Measurements from ENCODE around the gene ZFYVE19.

ZFYVE19 gene, protein sequence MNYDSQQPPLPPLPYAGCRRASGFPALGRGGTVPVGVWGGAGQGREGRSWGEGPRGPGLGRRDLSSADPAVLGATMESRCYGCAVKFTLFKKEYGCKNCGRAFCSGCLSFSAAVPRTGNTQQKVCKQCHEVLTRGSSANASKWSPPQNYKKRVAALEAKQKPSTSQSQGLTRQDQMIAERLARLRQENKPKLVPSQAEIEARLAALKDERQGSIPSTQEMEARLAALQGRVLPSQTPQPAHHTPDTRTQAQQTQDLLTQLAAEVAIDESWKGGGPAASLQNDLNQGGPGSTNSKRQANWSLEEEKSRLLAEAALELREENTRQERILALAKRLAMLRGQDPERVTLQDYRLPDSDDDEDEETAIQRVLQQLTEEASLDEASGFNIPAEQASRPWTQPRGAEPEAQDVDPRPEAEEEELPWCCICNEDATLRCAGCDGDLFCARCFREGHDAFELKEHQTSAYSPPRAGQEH

GRCh38 chr15:40807028-40807887 lies at the start of gene ZFYVE19, which contains the start of gene DNAJC17:
TSS of gene ZFYVE19 (plus strand) at chr15:40807089. CDS start at chr15:40807590, 501 bp downstream.
TSS of gene DNAJC17 (minus strand) at chr15:40807473. CDS start at chr15:40807446, 27 bp downstream.
- peak; percentile 86 for DNase-seq (ENCODE audit: low read depth)

- DNase-seq (ENCODE audit: low read depth), result no peak
Observed at GRCh38 chr15:40759961-40760360, 46.9 kb upstream of the ZFYVE19 start.

- peak; percentile 15 for DNase-seq (ENCODE audit: low read depth)
Observed at GRCh38 chr15:40762919-40763800, 43.7 kb upstream of the ZFYVE19 start.

DNA sequence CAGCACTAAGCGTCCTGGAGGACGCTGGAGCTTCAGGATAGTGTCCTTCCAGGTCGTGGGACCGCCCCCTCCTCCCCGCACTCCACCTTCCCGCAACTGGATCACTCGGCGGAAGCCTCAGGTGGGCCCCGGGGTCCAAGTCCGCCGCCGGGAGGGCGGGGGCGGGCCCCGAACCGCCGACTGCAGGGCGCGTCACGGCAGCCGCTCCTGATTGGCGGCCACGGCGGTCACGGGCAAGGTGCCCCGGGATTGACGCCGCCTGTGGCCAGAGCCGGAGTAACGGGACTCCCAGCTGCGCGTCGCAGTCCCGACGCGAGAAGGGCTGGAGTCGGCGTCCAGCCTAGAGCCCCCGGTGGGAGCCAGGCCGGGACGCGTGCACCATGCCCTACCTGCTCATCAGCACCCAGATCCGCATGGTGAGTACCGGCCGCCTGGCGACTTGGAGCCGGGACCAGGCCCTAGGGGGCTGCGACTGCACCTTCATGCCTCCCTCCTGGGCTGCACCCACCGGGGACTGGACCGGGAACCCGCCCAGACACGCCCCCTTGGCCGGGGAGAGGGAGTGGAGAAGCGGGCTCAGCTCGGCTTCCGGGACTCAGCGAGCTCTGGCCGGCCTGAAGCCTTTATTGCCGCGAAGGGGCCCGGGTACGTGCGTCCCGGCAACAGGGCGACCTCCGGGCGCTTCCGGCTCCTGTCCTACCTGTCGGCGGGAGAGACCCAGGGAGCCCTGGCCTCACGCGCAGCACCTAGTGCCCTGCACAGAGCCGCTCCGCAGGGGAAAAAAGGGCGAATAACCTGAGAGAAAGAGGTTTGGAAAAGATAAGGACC lies 42.9 kb upstream of the ZFYVE19 start, which contains the start of gene GCHFR:
Gene GCHFR, plus strand, starts transcription at position 268 of the 828 bp plus-strand sequence. Its CDS starts 113 bp downstream, at position 381.
- peak; percentile 66 for DNase-seq (ENCODE audit: low read depth)

- DNase-seq (ENCODE audit: low read depth), result no peak
Observed at GRCh38 chr15:40764629-40765103, 42.2 kb upstream of the ZFYVE19 start.

DNA sequence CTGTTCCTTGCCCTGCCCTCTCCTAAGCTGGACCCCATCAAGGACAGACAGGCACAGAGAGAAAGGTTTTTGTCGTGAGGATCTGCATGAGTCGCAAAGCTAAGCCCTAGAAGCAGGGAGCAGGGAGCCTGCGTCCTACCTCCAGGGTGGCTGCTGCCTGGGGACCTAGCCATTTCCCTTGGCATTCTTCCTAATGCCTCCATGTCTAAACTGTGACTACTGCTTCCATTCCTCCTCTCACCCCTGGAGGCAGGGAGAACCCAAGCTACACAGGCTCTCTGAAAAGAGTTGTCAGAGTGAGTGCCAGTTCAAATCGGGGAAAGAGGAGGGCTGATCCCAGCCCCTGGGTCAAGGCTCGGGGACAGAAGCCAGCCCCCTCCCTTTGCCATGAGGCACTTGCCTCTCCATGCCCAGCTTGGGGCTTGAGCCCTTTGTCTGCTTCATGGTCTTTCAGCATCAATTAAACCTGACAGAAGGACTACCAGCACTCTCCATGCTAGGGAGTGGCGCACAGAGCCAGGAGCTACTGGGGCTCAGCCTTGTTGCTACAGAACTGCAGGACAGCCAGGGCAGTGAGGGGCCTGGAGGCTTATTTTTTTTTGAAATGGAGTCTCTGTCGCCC lies 40.6 kb upstream of the ZFYVE19 start:
- no peak for DNase-seq (ENCODE audit: low read depth)

- DNase-seq (ENCODE audit: low read depth), result no peak
Observed at GRCh38 chr15:40766906-40767837, 39.7 kb upstream of the ZFYVE19 start.

GRCh38 chr15:40767838-40768500 lies 38.9 kb upstream of the ZFYVE19 start:
- no peak for DNase-seq (ENCODE audit: low read depth)

DNA sequence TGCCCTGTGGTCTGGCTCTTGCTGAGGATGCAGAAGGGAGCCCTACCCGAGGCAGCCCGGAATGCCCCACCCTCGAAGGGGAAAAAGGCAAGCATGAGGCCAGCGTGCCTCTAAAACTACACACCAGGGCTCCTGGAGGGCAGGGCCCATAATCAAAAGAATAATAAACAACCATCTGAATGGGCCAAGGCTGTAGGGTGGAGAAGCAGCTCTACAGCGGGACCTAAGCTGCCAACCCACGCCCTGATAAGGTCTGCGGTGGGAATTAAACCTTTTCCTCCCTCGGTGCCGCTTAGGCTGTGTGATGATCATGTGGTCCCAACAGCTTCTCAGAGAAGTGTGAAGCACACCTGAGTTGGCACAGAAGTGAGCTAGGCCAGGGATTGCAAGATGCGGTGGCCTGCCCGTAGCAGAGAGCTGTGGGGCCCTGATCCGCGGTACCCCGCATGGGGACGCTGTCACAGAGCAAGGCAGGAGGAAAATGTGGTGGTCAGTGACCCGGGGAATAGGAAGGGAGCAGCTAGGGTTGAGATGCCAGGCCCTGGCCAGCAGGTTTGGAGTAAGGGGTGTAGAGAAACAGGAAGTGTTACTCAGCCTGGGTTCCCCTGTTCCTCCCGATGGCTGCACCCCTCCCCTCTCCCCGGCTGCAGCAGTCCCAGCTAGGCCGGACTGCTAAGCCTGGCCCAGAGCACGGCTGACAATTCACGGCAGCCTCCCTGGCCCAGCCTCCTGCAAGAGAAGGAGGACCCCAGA lies 38.2 kb upstream of the ZFYVE19 start:
- no peak for DNase-seq (ENCODE audit: low read depth)

GRCh38 chr15:40769274-40770146 lies 37.4 kb upstream of the ZFYVE19 start, which contains the start of gene C15orf62:
TSS of gene C15orf62 (plus strand) at chr15:40769980. CDS start at chr15:40770496, 516 bp downstream.
- DNase-seq (ENCODE audit: low read depth), result no peak

DNA sequence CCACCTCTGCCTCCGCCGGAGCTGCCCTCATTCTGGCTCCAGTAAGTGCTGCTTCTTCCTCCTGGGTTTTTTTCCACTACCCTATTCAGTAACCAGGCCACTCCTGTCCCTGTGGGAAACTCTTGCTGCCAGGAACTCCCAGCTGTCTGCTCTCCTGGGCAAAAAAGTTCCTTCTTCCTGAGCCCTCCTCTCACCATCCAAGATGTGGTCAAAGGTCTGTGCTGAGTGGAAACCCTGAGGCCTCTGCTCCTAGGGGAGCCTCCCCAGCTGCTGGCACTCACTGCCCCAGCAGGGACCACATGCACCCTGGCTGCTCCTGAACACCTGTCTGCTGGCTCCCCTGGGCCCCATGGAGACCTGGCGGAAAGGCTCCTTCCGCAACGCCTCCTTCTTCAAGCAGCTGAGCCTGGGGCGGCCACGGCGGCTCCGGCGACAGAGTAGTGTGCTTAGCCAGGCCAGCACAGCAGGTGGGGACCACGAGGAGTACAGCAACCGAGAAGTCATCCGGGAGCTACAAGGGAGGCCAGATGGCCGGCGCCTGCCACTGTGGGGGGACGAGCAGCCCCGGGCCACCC lies 36.7 kb upstream of the ZFYVE19 start:
- no peak for DNase-seq (ENCODE audit: low read depth)

DNA sequence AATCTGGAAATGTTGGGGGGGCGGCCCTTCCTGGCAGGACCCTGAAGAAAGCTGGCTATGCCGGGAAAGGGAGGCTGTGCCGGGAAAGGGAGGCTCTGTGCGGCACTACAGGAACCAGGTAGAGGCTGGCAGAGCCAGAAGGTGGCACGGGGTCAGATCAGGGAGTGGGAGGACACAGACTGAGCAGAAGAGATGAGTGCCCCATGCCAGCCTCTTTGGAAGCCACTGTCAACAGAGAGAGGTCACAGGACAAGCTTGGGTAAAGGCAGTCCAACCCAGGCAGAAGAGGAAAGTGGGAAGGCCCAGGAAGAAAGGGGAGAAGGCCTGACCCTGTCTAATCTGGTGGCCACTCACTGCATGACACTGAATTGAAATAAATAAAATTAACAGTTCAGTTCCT lies 35.6 kb upstream of the ZFYVE19 start:
- DNase-seq (ENCODE audit: low read depth), result no peak

DNA sequence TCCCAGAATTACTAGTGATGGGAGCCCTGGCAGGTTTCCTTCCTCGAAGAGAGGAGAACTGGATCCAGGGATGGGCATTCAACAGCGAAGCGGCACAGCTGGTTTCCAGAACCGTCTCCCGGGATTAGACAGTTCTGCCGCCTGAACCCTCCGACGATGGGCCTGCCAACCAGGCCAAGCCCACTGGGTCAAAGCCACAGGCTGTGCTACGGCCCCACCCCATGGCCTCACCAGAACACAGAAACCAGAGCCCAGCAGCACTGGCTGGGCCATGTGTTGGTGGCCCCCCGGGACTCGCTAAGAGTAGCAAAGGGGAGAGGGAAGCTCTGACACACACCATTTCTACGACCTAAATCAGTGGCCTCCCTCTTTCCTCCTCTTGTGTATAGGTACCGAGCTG lies 34.9 kb upstream of the ZFYVE19 start:
- no peak for DNase-seq (ENCODE audit: low read depth)

DNA sequence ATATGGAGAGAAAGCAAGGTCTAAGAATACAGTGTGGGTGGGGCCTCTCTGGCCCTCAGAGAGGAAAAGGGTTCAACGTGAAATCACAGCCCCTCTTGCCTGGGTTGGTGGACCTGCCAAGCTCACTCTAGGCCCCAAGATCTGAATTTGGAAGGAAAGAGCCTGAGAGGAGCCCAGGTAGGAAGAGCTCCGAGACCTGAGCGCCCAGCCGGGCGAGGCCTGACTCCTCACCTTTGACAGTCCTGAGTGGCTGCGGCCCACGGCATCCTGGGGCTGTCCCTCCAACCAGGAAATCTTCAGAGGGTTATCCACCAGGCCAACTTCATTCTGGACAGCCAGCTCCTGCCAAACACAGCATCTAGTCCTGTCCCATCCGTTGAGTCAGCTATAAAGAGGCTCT lies 33.4 kb upstream of the ZFYVE19 start:
- no peak for DNase-seq (ENCODE audit: low read depth)

DNA sequence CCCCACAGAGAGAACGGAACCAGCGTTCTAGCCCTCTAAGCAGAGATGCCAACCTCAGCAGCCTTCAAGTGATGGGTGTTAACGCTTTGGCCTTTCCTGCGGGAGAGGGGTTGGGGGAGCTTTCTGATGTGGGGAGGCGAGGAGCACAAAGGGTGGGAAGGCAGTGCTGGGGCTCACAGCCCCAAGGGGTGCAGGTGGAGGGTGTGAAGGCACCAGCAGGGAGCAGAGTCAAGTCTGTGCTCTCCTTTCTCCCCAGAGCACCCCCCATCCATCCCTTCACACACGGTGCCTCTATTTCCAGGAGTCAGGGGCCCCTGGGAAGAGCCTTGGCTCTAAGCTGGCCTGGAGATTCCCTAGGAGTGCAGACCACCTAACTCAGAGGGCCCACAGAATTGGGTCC lies 33.0 kb upstream of the ZFYVE19 start:
- DNase-seq (ENCODE audit: low read depth), result no peak

DNA sequence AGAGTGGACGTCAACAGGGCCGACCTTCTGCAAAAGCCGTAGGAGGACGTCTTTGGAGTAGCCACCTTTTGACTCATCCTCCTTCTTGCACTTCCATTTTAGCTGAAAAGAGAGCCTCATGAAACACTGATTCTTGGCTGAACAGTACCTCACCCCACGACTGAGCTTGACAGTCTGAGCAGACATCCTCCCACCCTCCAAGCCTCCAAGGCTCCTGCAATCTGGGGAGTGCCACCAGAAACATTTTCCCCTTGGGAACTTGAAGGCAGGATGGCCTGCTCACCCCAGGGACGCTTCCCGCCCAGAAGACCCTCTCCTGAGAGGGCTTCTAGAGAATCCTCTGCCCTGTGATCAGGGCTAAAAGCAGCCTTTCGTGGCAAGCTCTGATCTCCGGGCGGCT lies 31.9 kb upstream of the ZFYVE19 start:
- no peak for DNase-seq (ENCODE audit: low read depth)

Measured in activated T-helper 1 cell treated with Interleukin-2 at 50 U/mL for 16 hours (primary cell).